SK-N-SH (cell line): Measurements from ENCODE around the gene OR51E1. TPM values are rescaled to one million over a fixed set of nuclear protein-coding genes. Genes with fewer than 3 reads are reported as not detected.

Source experiments
- CTCF ChIA-PET: fragments of 300-600, 350-600 bp; formaldehyde crosslinking; extraction: SDS; loops from one replicate; lab custom pipeline; 2021; lab: Yijun Ruan, JAX
- POLR2A ChIA-PET: fragments of 350-600 bp; sonication (Branson Sonifier 250); formaldehyde crosslinking; extraction: SDS; loops from one replicate; lab custom pipeline; 2020; ENCODE audit warnings: antibody characterized with exemption, inconsistent platforms; lab: Yijun Ruan, JAX
- DNase-seq: peaks from one replicate; pipeline ENCODE4 v3.0.0; 2012
- H2AFZ ChIP-seq: fragments of 200-600 bp; sonication (generic); 2 replicates; pipeline ENCODE4 v1.8.1; 2016; ENCODE audit warnings: antibody characterized with exemption, mild to moderate bottlenecking, low read depth
- H3F3A ChIP-seq: fragments of 200-600 bp; sonication (generic); replicated peaks from 2 replicates; pipeline ENCODE3; 2016; ENCODE audit warnings: antibody characterized with exemption, mild to moderate bottlenecking; ENCODE audit not compliant: insufficient read depth
- H3K27ac ChIP-seq, 2 experiments: fragments of 200-500 bp in 1 of 2; fragments of 200-600 bp in 1 of 2; sonication (Bioruptor generic) in 1 of 2; sonication (generic), shearing (Covaris generic) in 1 of 2; 2 replicates each; pipeline versions ENCODE4 v1.5.1 to v1.6.1; 2014 to 2016; ENCODE audit warnings: low read depth in 2 of 2, inconsistent platforms in 1 of 2, low read length in 1 of 2, mild to moderate bottlenecking in 1 of 2, mixed read lengths in 1 of 2
- H3K27me3 ChIP-seq: fragments of 200-600 bp; sonication (generic), shearing (Covaris generic); 2 replicates; pipeline ENCODE4 v1.6.1; 2016; ENCODE audit warnings: mixed run types; ENCODE audit not compliant: insufficient read depth
- H3K36me3 ChIP-seq, 2 experiments: fragments of 200-500 bp in 1 of 2; fragments of 200-600 bp in 1 of 2; sonication (Bioruptor generic) in 1 of 2; sonication (generic) in 1 of 2; replicated peaks in 1 of 2; 2 replicates each; pipeline versions ENCODE3 to v1.5.1; 2014 to 2016; ENCODE audit warnings: low read length in 1 of 2, mild to moderate bottlenecking in 1 of 2; ENCODE audit not compliant: insufficient read depth in 2 of 2, control insufficient read depth in 1 of 2
- H3K4me1 ChIP-seq, 2 experiments: fragments of 200-500 bp in 1 of 2; fragments of 200-600 bp in 1 of 2; sonication (Bioruptor generic) in 1 of 2; sonication (generic), shearing (Covaris generic) in 1 of 2; 2 replicates each; pipeline versions ENCODE4 v1.5.1 to v1.6.1; 2014 to 2016; ENCODE audit warnings: low read depth in 1 of 2, low read length in 1 of 2, mixed run types in 1 of 2; ENCODE audit not compliant: insufficient read depth in 2 of 2, control insufficient read depth in 1 of 2
- H3K4me2 ChIP-seq: fragments of 200-600 bp; sonication (generic), shearing (Covaris generic); 2 replicates; pipeline ENCODE4 v1.6.1; 2017; ENCODE audit warnings: mixed run types
- H3K4me3 ChIP-seq, 2 experiments: fragments of 200-500 bp in 1 of 2; fragments of 200-600 bp in 1 of 2; sonication (Bioruptor generic) in 1 of 2; sonication (generic), shearing (Covaris generic) in 1 of 2; 2 replicates each; pipeline versions ENCODE4 v1.5.1 to v1.8.1; 2014 to 2016; ENCODE audit warnings: low read depth in 2 of 2, inconsistent platforms in 1 of 2, low read length in 1 of 2, mild to moderate bottlenecking in 1 of 2, mixed read lengths in 1 of 2, moderate library complexity in 1 of 2
- H3K79me2 ChIP-seq: fragments of 200-600 bp; sonication (generic); 2 replicates; pipeline ENCODE4 v1.8.1; 2017; ENCODE audit warnings: mild to moderate bottlenecking; ENCODE audit not compliant: insufficient read depth
- H3K9ac ChIP-seq: fragments of 200-600 bp; sonication (generic); 2 replicates; pipeline ENCODE4 v1.6.1; 2017; ENCODE audit warnings: mixed run types
- H3K9me2 ChIP-seq: fragments of 200-600 bp; sonication (generic); 2 replicates; pipeline ENCODE4 v1.6.1; 2017; ENCODE audit warnings: mixed run types
- H3K9me3 ChIP-seq: fragments of 200-600 bp; sonication (generic); 2 replicates; pipeline ENCODE4 v1.6.1; 2017; ENCODE audit warnings: mixed run types, mild to moderate bottlenecking, moderate library complexity
- H4K20me1 ChIP-seq: fragments of 200-600 bp; sonication (generic); 2 replicates; pipeline ENCODE4 v1.6.1; 2017; ENCODE audit warnings: mild to moderate bottlenecking, mixed run types; ENCODE audit not compliant: insufficient read depth
- CHD2 ChIP-seq: fragments of 150-350 bp; IDR thresholded peaks from 2 replicates; pipeline ENCODE4 v1.6.1; 2018; ENCODE audit warnings: low read length; ENCODE audit not compliant: partially characterized antibody
- ELF1 ChIP-seq: IDR thresholded peaks from 2 replicates; pipeline ENCODE4 v1.4.0; 2012
- EP300 ChIP-seq, 2 experiments: IDR thresholded peaks; 2 replicates each; pipeline versions ENCODE4 v1.4.0 to v1.6.1; 2012; ENCODE audit warnings: borderline replicate concordance in 1 of 2, low read depth in 1 of 2, low read length in 1 of 2
- EZH2phosphoT487 ChIP-seq: fragments of 200-600 bp; sonication (generic); IDR thresholded peaks from 2 replicates; pipeline ENCODE4 v1.6.1; 2017; ENCODE audit warnings: low read depth, mixed run types, mild to moderate bottlenecking, antibody characterized with exemption, moderate library complexity, borderline replicate concordance
- FOXJ3 ChIP-seq: sonication (generic); formaldehyde crosslinking; IDR thresholded peaks from 2 replicates; pipeline ENCODE4 v1.5.1; 2020; ENCODE audit warnings: mild to moderate bottlenecking, missing genetic modification reagents
- FOXM1 ChIP-seq: IDR thresholded peaks from 2 replicates; pipeline ENCODE4 v1.4.0; 2012; ENCODE audit warnings: low read depth, mild to moderate bottlenecking
- GABPA ChIP-seq: IDR thresholded peaks from 2 replicates; pipeline ENCODE4 v1.4.0; 2012; ENCODE audit warnings: low read depth, mild to moderate bottlenecking
- GATA2 ChIP-seq: sonication (generic); formaldehyde crosslinking; IDR thresholded peaks from 2 replicates; pipeline ENCODE4 v1.5.0; 2020; ENCODE audit warnings: mild to moderate bottlenecking, missing genetic modification reagents
- IRF3 ChIP-seq: fragments of 150-350 bp; IDR thresholded peaks from 2 replicates; pipeline ENCODE4 v1.6.1; 2016; ENCODE audit warnings: mild to moderate bottlenecking, low read depth, low read length
- NRF1 ChIP-seq: IDR thresholded peaks from 2 replicates; pipeline ENCODE4 v1.6.1; 2012; ENCODE audit warnings: low read depth, mild to moderate bottlenecking, low read length
- POLR2AphosphoS5 ChIP-seq: IDR thresholded peaks from 2 replicates; pipeline ENCODE4 v1.6.1; 2012; ENCODE audit warnings: low read depth, low read length
- RCOR1 ChIP-seq: fragments of 150-350 bp; IDR thresholded peaks from 2 replicates; pipeline ENCODE4 v1.6.1; 2017; ENCODE audit warnings: antibody characterized with exemption, low read length
- RFX5 ChIP-seq: IDR thresholded peaks from 2 replicates; pipeline ENCODE4 v1.6.1; 2012; ENCODE audit warnings: mild to moderate bottlenecking, improper control_type of control experiment, low read length
- SIN3A ChIP-seq: IDR thresholded peaks from 2 replicates; pipeline ENCODE4 v1.6.1; 2012; ENCODE audit warnings: low read depth, mild to moderate bottlenecking, low read length, moderate library complexity, borderline replicate concordance
- SMC3 ChIP-seq: IDR thresholded peaks from 2 replicates; pipeline ENCODE4 v1.6.1; 2012; ENCODE audit warnings: low read depth, low read length, improper control_type of control experiment
- TAF1 ChIP-seq: IDR thresholded peaks from 2 replicates; pipeline ENCODE4 v1.6.1; 2012; ENCODE audit warnings: low read depth, mild to moderate bottlenecking, low read length, moderate library complexity, borderline replicate concordance
- USF1 ChIP-seq: IDR thresholded peaks from 2 replicates; pipeline ENCODE4 v1.4.0; 2012; ENCODE audit warnings: low read depth, borderline replicate concordance
- YY1 ChIP-seq: IDR thresholded peaks from 2 replicates; pipeline ENCODE4 v1.4.0; 2012; ENCODE audit warnings: low read depth, mild to moderate bottlenecking
- WGBS: methylation state at CpG from one replicate; pipeline ENCODE4 v1.1.6; 2017; ENCODE audit warnings: low lambda C conversion rate; 5-methylcytosine and 5-hydroxymethylcytosine counted together
- polyA plus RNA-seq, 3 experiments: library from polyadenylated mRNA; depleted of rRNA; stranded (reverse); fragments of >200 nt; gene quantifications; 2 replicates each; pipeline ENCODE4 v1.2.3, GENCODE V29; 2012
- TF ChIP-seq, protein P1 (sequence below): IDR thresholded peaks from 2 replicates; pipeline ENCODE4; 2012
- TF ChIP-seq, protein P2 (sequence below): fragments of 150-350 bp; IDR thresholded peaks from 2 replicates; pipeline ENCODE4 v1.6.1; 2017; ENCODE audit warnings: antibody characterized with exemption, low read length, low read depth, borderline replicate concordance

OR51E1 gene
- polyA plus RNA-seq, 1 of the 3 experiments (the other 2 are of a cell fraction), result not detected

GRCh38 chr11:4607781-4608666, 35.8 kb upstream of the OR51E1 start, which contains the start of gene TRIM68 (continued):
- TF ChIP-seq ELF1 (peak; percentile 92), USF1 (no peak), TAF1 (peak; percentile 50), SMC3 (no peak), NRF1 (peak; percentile 63), RFX5 (peak; percentile 76; the same call in 1 of the 2 replicates), FOXM1 (no peak), EP300 (IDR thresholded peaks at IDR 0.05; ENCODE audit: borderline replicate concordance in 1 of 2, low read depth in 1 of 2, low read length in 1 of 2) (no peak), EZH2phosphoT487 (no peak), YY1 (no peak)
- TF ChIP-seq, protein P1, sequence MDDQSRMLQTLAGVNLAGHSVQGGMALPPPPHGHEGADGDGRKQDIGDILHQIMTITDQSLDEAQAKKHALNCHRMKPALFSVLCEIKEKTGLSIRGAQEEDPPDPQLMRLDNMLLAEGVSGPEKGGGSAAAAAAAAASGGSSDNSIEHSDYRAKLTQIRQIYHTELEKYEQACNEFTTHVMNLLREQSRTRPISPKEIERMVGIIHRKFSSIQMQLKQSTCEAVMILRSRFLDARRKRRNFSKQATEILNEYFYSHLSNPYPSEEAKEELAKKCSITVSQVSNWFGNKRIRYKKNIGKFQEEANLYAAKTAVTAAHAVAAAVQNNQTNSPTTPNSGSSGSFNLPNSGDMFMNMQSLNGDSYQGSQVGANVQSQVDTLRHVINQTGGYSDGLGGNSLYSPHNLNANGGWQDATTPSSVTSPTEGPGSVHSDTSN, result no peak
- TF ChIP-seq, all 33 proteins: peak for 12

- ChIA-PET CTCF (interaction anchor here (1.2 kb wide), 1 partner anchor 26 kb away, joined by 4 read pairs; the partner anchor contains the start of gene OR51D1), POLR2A (no interaction called here)
- Histone ChIP-seq H3K9me3 (no peaks in the 10 kb centered on the region), H3K4me2 (peak overlapping the region; percentile 60), H2AFZ (peak overlapping the region; percentile 62), H3K36me3 (peaks cover 0 to 7% of the 10 kb centered on the region in 2 experiments), H3K4me1 (peaks cover 0 to 10% of the 10 kb centered on the region in 2 experiments; a peak in 3 of 4 replicates), H3K79me2 (no peaks in the 10 kb centered on the region; the same call in 1 of the 2 replicates), H3F3A (no peaks in the 10 kb centered on the region), H3K27me3 (no peaks in the 10 kb centered on the region), H3K9ac (no peak overlapping the region), H3K9me2 (no peaks in the 10 kb centered on the region), H3K4me3 (peak overlapping the region in 1 of 2 experiments; percentile 34; a peak in 1 of 4 replicates), H3K27ac (no peak overlapping the region), H4K20me1 (no peaks in the 10 kb centered on the region)
- DNase-seq, result no peak
- WGBS, result 15% methylated on average over 3 of the region's 3 CpGs
- TF ChIP-seq SMC3, result no peak
- TF ChIP-seq USF1, result no peak
- TF ChIP-seq GABPA, result no peak
- no peak for TF ChIP-seq POLR2AphosphoS5
- no peak for TF ChIP-seq TAF1
- no peak for TF ChIP-seq IRF3
- no peak for TF ChIP-seq RFX5
- no peak for TF ChIP-seq FOXJ3 (CRISPR knock-in tag)
- no peak for TF ChIP-seq CHD2
- no peak for TF ChIP-seq GATA2 (CRISPR knock-in tag)
- TF ChIP-seq, protein P2, sequence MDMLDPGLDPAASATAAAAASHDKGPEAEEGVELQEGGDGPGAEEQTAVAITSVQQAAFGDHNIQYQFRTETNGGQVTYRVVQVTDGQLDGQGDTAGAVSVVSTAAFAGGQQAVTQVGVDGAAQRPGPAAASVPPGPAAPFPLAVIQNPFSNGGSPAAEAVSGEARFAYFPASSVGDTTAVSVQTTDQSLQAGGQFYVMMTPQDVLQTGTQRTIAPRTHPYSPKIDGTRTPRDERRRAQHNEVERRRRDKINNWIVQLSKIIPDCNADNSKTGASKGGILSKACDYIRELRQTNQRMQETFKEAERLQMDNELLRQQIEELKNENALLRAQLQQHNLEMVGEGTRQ, result no peak
- no peak for TF ChIP-seq SIN3A
- TF ChIP-seq RCOR1, result no peak
- no peak for TF ChIP-seq FOXM1
Measured at GRCh38 chr11:4610258-4610935, 33.4 kb upstream of the OR51E1 start.
